ENCODE data around the gene EPHA6.

Gene EPHA6

GRCh38 chr3:97029972-97030371 lies 215.6 kb downstream of the EPHA6 start:
- Histone ChIP-seq H3K36me3 (ENCODE audit: insufficient read depth, low read length) (no peaks in the 10 kb centered on the region), H3K27me3 (ENCODE audit: insufficient read depth, low read length) (no peaks in the 10 kb centered on the region)
- WGBS, result 100% methylated on average over 1 of the region's 1 CpG

GRCh38 chr3:97037294-97037943 lies 223.0 kb downstream of the EPHA6 start:
- H3K9ac ChIP-seq (ENCODE audit: low read depth, low read length), result no peak overlapping the region
- H3K36me3 ChIP-seq (ENCODE audit: insufficient read depth, low read length), result no peaks in the 10 kb centered on the region
- H3K4me3 ChIP-seq (ENCODE audit: low read length), result no peak overlapping the region
- no peaks in the 10 kb centered on the region for H3K27me3 ChIP-seq (ENCODE audit: insufficient read depth, low read length)
- WGBS, result 93% methylated on average over 3 of the region's 3 CpGs
- H3K27ac ChIP-seq (ENCODE audit: low read depth, low read length), result no peak overlapping the region
- no peaks in the 10 kb centered on the region for H3K9me3 ChIP-seq (ENCODE audit: insufficient read depth, low read depth, low read length)
- H3K4me1 ChIP-seq (ENCODE audit: insufficient read depth, low read length), result no peaks in the 10 kb centered on the region

More at GRCh38 chr3:97029972-97030371, 215.6 kb downstream of the EPHA6 start:
- no peaks in the 10 kb centered on the region for H3K9me3 ChIP-seq (ENCODE audit: insufficient read depth, low read depth, low read length)
- no peak overlapping the region for H3K4me3 ChIP-seq (ENCODE audit: low read length)
- no peaks in the 10 kb centered on the region for H3K4me1 ChIP-seq (ENCODE audit: insufficient read depth, low read length)
- no peak overlapping the region for H3K9ac ChIP-seq (ENCODE audit: low read depth, low read length)
- no peak overlapping the region for H3K27ac ChIP-seq (ENCODE audit: low read depth, low read length)

GRCh38 chr3:97043411-97043810 lies 229.0 kb downstream of the EPHA6 start:
- Histone ChIP-seq H3K4me3 (ENCODE audit: low read length) (no peak overlapping the region), H3K27me3 (ENCODE audit: insufficient read depth, low read length) (no peaks in the 10 kb centered on the region), H3K4me1 (ENCODE audit: insufficient read depth, low read length) (no peaks in the 10 kb centered on the region), H3K36me3 (ENCODE audit: insufficient read depth, low read length) (no peaks in the 10 kb centered on the region), H3K9me3 (ENCODE audit: insufficient read depth, low read depth, low read length) (no peaks in the 10 kb centered on the region), H3K9ac (ENCODE audit: low read depth, low read length) (no peak overlapping the region), H3K27ac (ENCODE audit: low read depth, low read length) (no peak overlapping the region)
- WGBS, result 96% methylated on average over 2 of the region's 2 CpGs

- no peak overlapping the region for H3K27ac ChIP-seq (ENCODE audit: low read depth, low read length)
- no peaks in the 10 kb centered on the region for H3K27me3 ChIP-seq (ENCODE audit: insufficient read depth, low read length)
- H3K4me3 ChIP-seq (ENCODE audit: low read length), result no peak overlapping the region
- WGBS, result 89% methylated on average over 2 of the region's 3 CpGs
- H3K9me3 ChIP-seq (ENCODE audit: insufficient read depth, low read depth, low read length), result peaks cover 8% of the 10 kb centered on the region; the same call in 1 of the 2 replicates
- no peaks in the 10 kb centered on the region for H3K36me3 ChIP-seq (ENCODE audit: insufficient read depth, low read length)
- no peak overlapping the region for H3K9ac ChIP-seq (ENCODE audit: low read depth, low read length)
- no peaks in the 10 kb centered on the region for H3K4me1 ChIP-seq (ENCODE audit: insufficient read depth, low read length)
Measured at GRCh38 chr3:97057365-97057764, 243.0 kb downstream of the EPHA6 start.

- Histone ChIP-seq H3K27ac (ENCODE audit: low read depth, low read length) (no peak overlapping the region), H3K27me3 (ENCODE audit: insufficient read depth, low read length) (no peaks in the 10 kb centered on the region), H3K9ac (ENCODE audit: low read depth, low read length) (no peak overlapping the region), H3K36me3 (ENCODE audit: insufficient read depth, low read length) (no peaks in the 10 kb centered on the region), H3K4me1 (ENCODE audit: insufficient read depth, low read length) (no peaks in the 10 kb centered on the region), H3K9me3 (ENCODE audit: insufficient read depth, low read depth, low read length) (peaks cover 8% of the 10 kb centered on the region; the same call in 1 of the 2 replicates), H3K4me3 (ENCODE audit: low read length) (no peak overlapping the region)
- WGBS, result 100% methylated on average over 1 of the region's 1 CpG
Measured at GRCh38 chr3:97059168-97059567, 244.8 kb downstream of the EPHA6 start.

GRCh38 chr3:97066531-97066930 lies 252.1 kb downstream of the EPHA6 start:
- no peak overlapping the region for H3K4me3 ChIP-seq (ENCODE audit: low read length)
- H3K36me3 ChIP-seq (ENCODE audit: insufficient read depth, low read length), result no peaks in the 10 kb centered on the region
- no peak overlapping the region for H3K27ac ChIP-seq (ENCODE audit: low read depth, low read length)
- 82% methylated on average over 1 of the region's 1 CpG for WGBS
- H3K27me3 ChIP-seq (ENCODE audit: insufficient read depth, low read length), result no peaks in the 10 kb centered on the region
- H3K9me3 ChIP-seq (ENCODE audit: insufficient read depth, low read depth, low read length), result peaks cover 7% of the 10 kb centered on the region; the same call in 1 of the 2 replicates
- no peaks in the 10 kb centered on the region for H3K4me1 ChIP-seq (ENCODE audit: insufficient read depth, low read length)
- no peak overlapping the region for H3K9ac ChIP-seq (ENCODE audit: low read depth, low read length)

- no peaks in the 10 kb centered on the region for H3K4me1 ChIP-seq (ENCODE audit: insufficient read depth, low read length)
- no peaks in the 10 kb centered on the region for H3K36me3 ChIP-seq (ENCODE audit: insufficient read depth, low read length)
- no peak overlapping the region for H3K27ac ChIP-seq (ENCODE audit: low read depth, low read length)
- no peaks in the 10 kb centered on the region for H3K27me3 ChIP-seq (ENCODE audit: insufficient read depth, low read length)
- H3K9ac ChIP-seq (ENCODE audit: low read depth, low read length), result no peak overlapping the region
- H3K4me3 ChIP-seq (ENCODE audit: low read length), result no peak overlapping the region
- no peaks in the 10 kb centered on the region for H3K9me3 ChIP-seq (ENCODE audit: insufficient read depth, low read depth, low read length)
Measured at GRCh38 chr3:97070302-97070701, 255.9 kb downstream of the EPHA6 start.

- Histone ChIP-seq H3K27ac (ENCODE audit: low read depth, low read length) (no peak overlapping the region), H3K9me3 (ENCODE audit: insufficient read depth, low read depth, low read length) (no peaks in the 10 kb centered on the region), H3K27me3 (ENCODE audit: insufficient read depth, low read length) (no peaks in the 10 kb centered on the region), H3K9ac (ENCODE audit: low read depth, low read length) (no peak overlapping the region), H3K4me1 (ENCODE audit: insufficient read depth, low read length) (no peaks in the 10 kb centered on the region), H3K36me3 (ENCODE audit: insufficient read depth, low read length) (no peaks in the 10 kb centered on the region), H3K4me3 (ENCODE audit: low read length) (no peak overlapping the region)
- no CpG with 5 or more reads among the region's 2 CpGs for WGBS
Measured at GRCh38 chr3:97074546-97074945, 260.2 kb downstream of the EPHA6 start.

GRCh38 chr3:97076673-97077072 lies 262.3 kb downstream of the EPHA6 start:
- no peaks in the 10 kb centered on the region for H3K9me3 ChIP-seq (ENCODE audit: insufficient read depth, low read depth, low read length)
- H3K36me3 ChIP-seq (ENCODE audit: insufficient read depth, low read length), result no peaks in the 10 kb centered on the region
- H3K27me3 ChIP-seq (ENCODE audit: insufficient read depth, low read length), result no peaks in the 10 kb centered on the region
- WGBS, result 96% methylated on average over 2 of the region's 2 CpGs
- H3K27ac ChIP-seq (ENCODE audit: low read depth, low read length), result no peak overlapping the region
- H3K4me1 ChIP-seq (ENCODE audit: insufficient read depth, low read length), result no peaks in the 10 kb centered on the region
- no peak overlapping the region for H3K9ac ChIP-seq (ENCODE audit: low read depth, low read length)
- H3K4me3 ChIP-seq (ENCODE audit: low read length), result no peak overlapping the region

- no peak overlapping the region for H3K27ac ChIP-seq (ENCODE audit: low read depth, low read length)
- no peak overlapping the region for H3K9ac ChIP-seq (ENCODE audit: low read depth, low read length)
- no peaks in the 10 kb centered on the region for H3K36me3 ChIP-seq (ENCODE audit: insufficient read depth, low read length)
- no peaks in the 10 kb centered on the region for H3K9me3 ChIP-seq (ENCODE audit: insufficient read depth, low read depth, low read length)
- H3K4me1 ChIP-seq (ENCODE audit: insufficient read depth, low read length), result no peaks in the 10 kb centered on the region
- H3K4me3 ChIP-seq (ENCODE audit: low read length), result no peak overlapping the region
- WGBS, result 80% methylated on average over 1 of the region's 2 CpGs
- H3K27me3 ChIP-seq (ENCODE audit: insufficient read depth, low read length), result no peaks in the 10 kb centered on the region
Measured at GRCh38 chr3:97089621-97090020, 275.2 kb downstream of the EPHA6 start.

- Histone ChIP-seq H3K27ac (ENCODE audit: low read depth, low read length) (no peak overlapping the region), H3K4me3 (ENCODE audit: low read length) (no peak overlapping the region), H3K4me1 (ENCODE audit: insufficient read depth, low read length) (peaks cover 13% of the 10 kb centered on the region; the same call in 1 of the 2 replicates), H3K9me3 (ENCODE audit: insufficient read depth, low read depth, low read length) (no peaks in the 10 kb centered on the region), H3K36me3 (ENCODE audit: insufficient read depth, low read length) (no peaks in the 10 kb centered on the region), H3K27me3 (ENCODE audit: insufficient read depth, low read length) (no peaks in the 10 kb centered on the region), H3K9ac (ENCODE audit: low read depth, low read length) (no peak overlapping the region)
Measured at GRCh38 chr3:97102641-97103040, 288.2 kb downstream of the EPHA6 start.

All from HUES64 (cell line).